Loucy (cell line): Measurements from ENCODE around the gene STX16.

ENCODE experiments used
- H2AFZ ChIP-seq: fragments of 200-600 bp; sonication (generic); 2 replicates; pipeline ENCODE4 v1.6.0; 2016; ENCODE audit warnings: antibody characterized with exemption, mild to moderate bottlenecking, low read length, moderate library complexity
- H3F3A ChIP-seq: fragments of 200-600 bp; 2 replicates; pipeline ENCODE4 v1.6.0; 2016; ENCODE audit warnings: antibody characterized with exemption, low read depth, mild to moderate bottlenecking
- H3K27me3 ChIP-seq: fragments of 200-600 bp; sonication (generic); 2 replicates; pipeline ENCODE4 v1.6.1; 2014; ENCODE audit warnings: low read length, mild to moderate bottlenecking; ENCODE audit not compliant: insufficient read depth, poor library complexity, severe bottlenecking
- H3K36me3 ChIP-seq: fragments of 200-600 bp; sonication (generic); 2 replicates; pipeline ENCODE4 v1.6.1; 2016; ENCODE audit warnings: low read length; ENCODE audit not compliant: insufficient read depth
- H3K4me1 ChIP-seq: fragments of 200-600 bp; sonication (generic); 2 replicates; pipeline ENCODE4 v1.5.1; 2014; ENCODE audit warnings: low read length, mild to moderate bottlenecking; ENCODE audit not compliant: insufficient read depth, poor library complexity, severe bottlenecking
- H3K4me2 ChIP-seq: fragments of 200-600 bp; sonication (generic); 2 replicates; pipeline ENCODE4 v1.6.0; 2014; ENCODE audit warnings: antibody characterized with exemption, low read length, low read depth, mild to moderate bottlenecking; ENCODE audit not compliant: poor library complexity, severe bottlenecking
- H3K4me3 ChIP-seq: fragments of 200-600 bp; sonication (generic); 2 replicates; pipeline ENCODE4 v1.5.1; 2014; ENCODE audit warnings: low read length, mild to moderate bottlenecking, mixed read lengths; ENCODE audit not compliant: poor library complexity, severe bottlenecking
- H3K79me2 ChIP-seq: fragments of 200-600 bp; sonication (generic); 2 replicates; pipeline ENCODE4 v1.6.1; 2014; ENCODE audit warnings: low read length; ENCODE audit not compliant: insufficient read depth
- H3K9ac ChIP-seq: fragments of 200-600 bp; sonication (generic); 2 replicates; pipeline ENCODE4 v1.6.0; 2014; ENCODE audit warnings: mild to moderate bottlenecking, low read depth, low read length, moderate library complexity; ENCODE audit not compliant: poor library complexity, severe bottlenecking
- H3K9me2 ChIP-seq: fragments of 200-600 bp; sonication (generic); replicated peaks from 2 replicates; pipeline ENCODE4 v1.6.1; 2016; ENCODE audit warnings: low read depth, low read length, mixed read lengths
- H3K9me3 ChIP-seq: fragments of 200-600 bp; sonication (generic); 2 replicates; pipeline ENCODE4 v1.6.1; 2014; ENCODE audit warnings: mild to moderate bottlenecking, antibody characterized with exemption, low read length, low read depth; ENCODE audit not compliant: insufficient read depth
- H4K20me1 ChIP-seq: fragments of 200-600 bp; sonication (generic); 2 replicates; pipeline ENCODE4 v1.6.0; 2014; ENCODE audit warnings: antibody characterized with exemption, low read length, mild to moderate bottlenecking; ENCODE audit not compliant: insufficient read depth, poor library complexity, severe bottlenecking
- CTCF ChIP-seq: fragments of 200-600 bp; sonication (generic); conservative IDR thresholded peaks from 2 replicates; pipeline ENCODE4 v1.5.1; 2014; ENCODE audit warnings: mild to moderate bottlenecking, antibody characterized with exemption, low read length
- EZH2phosphoT487 ChIP-seq: fragments of 200-600 bp; IDR thresholded peaks from 2 replicates; pipeline ENCODE4 v1.6.1; 2018; ENCODE audit warnings: antibody characterized with exemption, mild to moderate bottlenecking, moderate library complexity, borderline replicate concordance

Gene STX16

GRCh38 chr20:58677808-58678207, 26.7 kb downstream of the STX16 start:
- Histone ChIP-seq H3K4me1 (no peaks in the 10 kb centered on the region), H3K79me2 (no peaks in the 10 kb centered on the region), H3K9me3 (no peaks in the 10 kb centered on the region), H3K36me3 (peaks cover 77% of the 10 kb centered on the region; the same call in 1 of the 2 replicates), H3K4me3 (no peak overlapping the region), H2AFZ (no peak overlapping the region), H4K20me1 (no peaks in the 10 kb centered on the region), H3K4me2 (no peak overlapping the region), H3F3A (no peaks in the 10 kb centered on the region), H3K27me3 (no peaks in the 10 kb centered on the region), H3K9ac (no peak overlapping the region), H3K9me2 (no peaks in the 10 kb centered on the region)
- TF ChIP-seq EZH2phosphoT487 (no peak), CTCF (no peak)

- Histone ChIP-seq H3K4me2 (no peak overlapping the region), H3K27me3 (no peaks in the 10 kb centered on the region), H3K9ac (no peak overlapping the region), H3K4me3 (no peak overlapping the region), H3K9me3 (no peaks in the 10 kb centered on the region), H3K9me2 (no peaks in the 10 kb centered on the region), H2AFZ (no peak overlapping the region), H3F3A (no peaks in the 10 kb centered on the region), H3K79me2 (no peaks in the 10 kb centered on the region), H3K4me1 (no peaks in the 10 kb centered on the region), H4K20me1 (no peaks in the 10 kb centered on the region), H3K36me3 (peaks cover 67% of the 10 kb centered on the region; the same call in 1 of the 2 replicates)
- TF ChIP-seq CTCF = no peak
Measured at GRCh38 chr20:58678806-58679205, 27.7 kb downstream of the STX16 start.

GRCh38 chr20:58682656-58683531, 31.8 kb downstream of the STX16 start:
- H3K9ac ChIP-seq = no peak overlapping the region
- no peaks in the 10 kb centered on the region for H3K9me2 ChIP-seq
- peaks cover 32% of the 10 kb centered on the region; the same call in 1 of the 2 replicates for H3K36me3 ChIP-seq
- H3K27me3 ChIP-seq = no peaks in the 10 kb centered on the region
- H3K4me1 ChIP-seq = no peaks in the 10 kb centered on the region
- H3K9me3 ChIP-seq = no peaks in the 10 kb centered on the region
- H3K79me2 ChIP-seq = no peaks in the 10 kb centered on the region
- no peak for TF ChIP-seq CTCF
- no peak for TF ChIP-seq EZH2phosphoT487
- no peak overlapping the region for H2AFZ ChIP-seq
- no peak overlapping the region for H3K4me2 ChIP-seq
- no peaks in the 10 kb centered on the region for H4K20me1 ChIP-seq
- H3F3A ChIP-seq = no peaks in the 10 kb centered on the region
- no peak overlapping the region for H3K4me3 ChIP-seq
